Hepatocyte (in vitro differentiated cells): Measurements from ENCODE around the gene AUTS2.

Experiments
- EZH2 ChIP-seq: fragments of 200-600 bp; sonication (generic); IDR thresholded peaks from 2 replicates; pipeline ENCODE4 v1.6.1; 2016; ENCODE audit warnings: antibody characterized with exemption, mild to moderate bottlenecking, borderline replicate concordance
- EZH2phosphoT487 ChIP-seq: fragments of 200-600 bp; sonication (generic); IDR thresholded peaks from one replicate; pipeline ENCODE4 v1.6.1; 2018; ENCODE audit warnings: antibody characterized with exemption, mild to moderate bottlenecking, low read depth, moderate library complexity; ENCODE audit not compliant: unreplicated experiment, severe bottlenecking
- TF ChIP-seq, protein P1 (sequence below): fragments of 200-600 bp; sonication (generic); IDR thresholded peaks from 2 replicates; pipeline ENCODE4 v1.5.1; 2016; ENCODE audit warnings: antibody characterized with exemption, mild to moderate bottlenecking; ENCODE audit not compliant: poor library complexity

- TF ChIP-seq, protein P1, sequence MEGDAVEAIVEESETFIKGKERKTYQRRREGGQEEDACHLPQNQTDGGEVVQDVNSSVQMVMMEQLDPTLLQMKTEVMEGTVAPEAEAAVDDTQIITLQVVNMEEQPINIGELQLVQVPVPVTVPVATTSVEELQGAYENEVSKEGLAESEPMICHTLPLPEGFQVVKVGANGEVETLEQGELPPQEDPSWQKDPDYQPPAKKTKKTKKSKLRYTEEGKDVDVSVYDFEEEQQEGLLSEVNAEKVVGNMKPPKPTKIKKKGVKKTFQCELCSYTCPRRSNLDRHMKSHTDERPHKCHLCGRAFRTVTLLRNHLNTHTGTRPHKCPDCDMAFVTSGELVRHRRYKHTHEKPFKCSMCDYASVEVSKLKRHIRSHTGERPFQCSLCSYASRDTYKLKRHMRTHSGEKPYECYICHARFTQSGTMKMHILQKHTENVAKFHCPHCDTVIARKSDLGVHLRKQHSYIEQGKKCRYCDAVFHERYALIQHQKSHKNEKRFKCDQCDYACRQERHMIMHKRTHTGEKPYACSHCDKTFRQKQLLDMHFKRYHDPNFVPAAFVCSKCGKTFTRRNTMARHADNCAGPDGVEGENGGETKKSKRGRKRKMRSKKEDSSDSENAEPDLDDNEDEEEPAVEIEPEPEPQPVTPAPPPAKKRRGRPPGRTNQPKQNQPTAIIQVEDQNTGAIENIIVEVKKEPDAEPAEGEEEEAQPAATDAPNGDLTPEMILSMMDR, result no peak
- TF ChIP-seq EZH2 (no peak), EZH2phosphoT487 (no peak)
These were observed 1.5 kb upstream of the AUTS2 start for GRCh38 chr7:69596723-69597277.
